K562 (cell line): ENCODE results near the gene RBM12. TPM values are rescaled to one million over a fixed set of nuclear protein-coding genes. Genes with fewer than 3 reads are reported as not detected.

Experiments
- ATF4 ChIP-seq: fragments of 450-650 bp; formaldehyde crosslinking; IDR thresholded peaks from 2 replicates; pipeline ENCODE4 v1.4.0; 2022; ENCODE audit warnings: mild to moderate bottlenecking, moderate library complexity
- BCLAF1 ChIP-seq, 2 experiments: fragments of 450-650 bp in 1 of 2; IDR thresholded peaks; 2 replicates each; pipeline ENCODE4 v1.6.1; 2011 to 2017; ENCODE audit warnings: low read depth in 2 of 2, antibody characterized with exemption in 1 of 2, borderline replicate concordance in 1 of 2, low read length in 1 of 2, mild to moderate bottlenecking in 1 of 2, mixed read lengths in 1 of 2; ENCODE audit not compliant: control insufficient read depth in 1 of 2
- CEBPZ ChIP-seq: fragments of 150-350 bp; IDR thresholded peaks from 2 replicates; pipeline ENCODE4 v1.6.1; 2014; ENCODE audit warnings: low read depth, mild to moderate bottlenecking, low read length, borderline replicate concordance
- CTCFL ChIP-seq: IDR thresholded peaks from 2 replicates; pipeline ENCODE4 v1.6.1; 2011; ENCODE audit warnings: borderline replicate concordance, low read depth, mild to moderate bottlenecking, moderate library complexity, low read length; ENCODE audit not compliant: insufficient read depth, poor library complexity, severe bottlenecking
- NEUROD1 ChIP-seq: fragments of 150-350 bp; IDR thresholded peaks from 2 replicates; pipeline ENCODE4 v1.6.1; 2014; ENCODE audit warnings: borderline replicate concordance, low read length, low read depth; ENCODE audit not compliant: partially characterized antibody
- NR2C1 ChIP-seq, 2 experiments: fragments of 450-650 bp; IDR thresholded peaks; 2 replicates each; pipeline ENCODE4 v1.6.1; 2017; ENCODE audit warnings: mild to moderate bottlenecking in 2 of 2, antibody characterized with exemption in 1 of 2, inconsistent platforms in 1 of 2, missing compliant biosample characterization in 1 of 2, missing genetic modification characterization in 1 of 2
- PCBP1 ChIP-seq: fragments of 200-400 bp; formaldehyde crosslinking; IDR thresholded peaks from 2 replicates; pipeline ENCODE4 v1.6.1; 2018; ENCODE audit warnings: mild to moderate bottlenecking, low read depth, low read length; ENCODE audit not compliant: poor library complexity, severe bottlenecking
- PHF8 ChIP-seq: fragments of 200-600 bp; sonication (generic); IDR thresholded peaks from 2 replicates; pipeline ENCODE4 v1.6.1; 2012; ENCODE audit warnings: mixed run types, mild to moderate bottlenecking, inconsistent platforms, low read length, moderate library complexity, borderline replicate concordance
- RBBP5 ChIP-seq: fragments of 200-600 bp; sonication (generic); IDR thresholded peaks from 2 replicates; pipeline ENCODE4 v1.6.1; 2012; ENCODE audit warnings: borderline replicate concordance, mild to moderate bottlenecking, low read length, control low read depth, inconsistent platforms; ENCODE audit not compliant: insufficient read depth, poor library complexity, severe bottlenecking
- TEAD2 ChIP-seq: fragments of 450-650 bp; IDR thresholded peaks from 2 replicates; pipeline ENCODE4 v1.6.1; 2016; ENCODE audit warnings: missing genetic modification characterization, control low read depth, missing compliant biosample characterization
- ZNF699 ChIP-seq: fragments of 250-450 bp; sonication (Bioruptor Pico); IDR thresholded peaks from 2 replicates; pipeline ENCODE4 v1.8.0; 2021; ENCODE audit warnings: mild to moderate bottlenecking, moderate library complexity; ENCODE audit not compliant: insufficient replicate concordance
- polyA plus RNA-seq, 8 experiments: library from polyadenylated mRNA; depleted of rRNA in 4 of 8; stranded (reverse) in 5 of 8; unstranded in 3 of 8; fragments of >200 nt; fragmentation: Nextera tagmentation in 2 of 8; fragmentation: Illumina TruSeq in 1 of 8; extraction: Ambion mirVana in 2 of 8; extraction: Trizol in 1 of 8; gene quantifications; 2 replicates each; pipeline versions ENCODE4 v1.2.1 to v1.2.3, GENCODE V29; 2011 to 2014; ENCODE audit warnings: inconsistent platforms in 1 of 8, missing spikeins in 1 of 8
- total RNA-seq, 7 experiments: library from RNA; depleted of rRNA in 6 of 7; stranded (reverse); fragments of >200 nt in 6 of 7; fragmentation: Illumina TruSeq in 2 of 7; extraction: Trizol in 2 of 7; gene quantifications; 2 replicates each; pipeline versions ENCODE4 v1.2.1 to v1.2.3, GENCODE V29; 2011 to 2021; ENCODE audit warnings: low replicate concordance in 1 of 7
- TF ChIP-seq, protein P1 (sequence below): fragments of 200-800 bp; sonication (Bioruptor generic); IDR thresholded peaks from 2 replicates; pipeline ENCODE4 v1.6.1; 2017; ENCODE audit warnings: missing genetic modification characterization, missing compliant biosample characterization

Gene RBM12
- total and polyA plus RNA-seq, 9 of the 15 experiments (the other 6 are each of a cell fraction or from before 2014, with no cell fraction given) = 5.0 to 162 (median 73.3) TPM

GRCh38 chr20:35617397-35618262 lies 47.1 kb downstream of the RBM12 start (continued):
- no peak for TF ChIP-seq CTCFL
- no peak for TF ChIP-seq NR2C1 (IDR thresholded peaks at IDR 0.05)
- TF ChIP-seq NR2C1 (tag; IDR thresholded peaks at IDR 0.05) = no peak
- no peak for TF ChIP-seq PCBP1
- no peak for TF ChIP-seq ATF4 (CRISPR knock-in tag)
- TF ChIP-seq RBBP5 = peak; percentile 33
- TF ChIP-seq TEAD2 (tag) = no peak
- peak; percentile 23; the same call in 1 of the 2 replicates for TF ChIP-seq PHF8
- TF ChIP-seq ZNF699 (CRISPR knock-in tag) = no peak
- no peak for TF ChIP-seq BCLAF1 (IDR thresholded peaks at IDR 0.05; ENCODE audit: borderline replicate concordance in 1 of 2, control insufficient read depth in 1 of 2, low read depth in 2 of 2, low read length in 1 of 2)
- no peak for TF ChIP-seq CEBPZ
- TF ChIP-seq, protein P1, sequence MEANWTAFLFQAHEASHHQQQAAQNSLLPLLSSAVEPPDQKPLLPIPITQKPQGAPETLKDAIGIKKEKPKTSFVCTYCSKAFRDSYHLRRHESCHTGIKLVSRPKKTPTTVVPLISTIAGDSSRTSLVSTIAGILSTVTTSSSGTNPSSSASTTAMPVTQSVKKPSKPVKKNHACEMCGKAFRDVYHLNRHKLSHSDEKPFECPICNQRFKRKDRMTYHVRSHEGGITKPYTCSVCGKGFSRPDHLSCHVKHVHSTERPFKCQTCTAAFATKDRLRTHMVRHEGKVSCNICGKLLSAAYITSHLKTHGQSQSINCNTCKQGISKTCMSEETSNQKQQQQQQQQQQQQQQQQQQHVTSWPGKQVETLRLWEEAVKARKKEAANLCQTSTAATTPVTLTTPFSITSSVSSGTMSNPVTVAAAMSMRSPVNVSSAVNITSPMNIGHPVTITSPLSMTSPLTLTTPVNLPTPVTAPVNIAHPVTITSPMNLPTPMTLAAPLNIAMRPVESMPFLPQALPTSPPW (CRISPR knock-in tag) = no peak
- TF ChIP-seq NEUROD1 = no peak
